ENCODE results near the gene ALDH1B1.

Gene ALDH1B1

GRCh38 chr9:38416461-38416860 lies 24.0 kb downstream of the ALDH1B1 start:
- DNase-seq (ENCODE audit: low spot score), result no peak

GRCh38 chr9:38417003-38417945 lies 24.8 kb downstream of the ALDH1B1 start:
- peak; percentile 18 for DNase-seq (ENCODE audit: low spot score)

- DNase-seq (ENCODE audit: low spot score), result no peak
Measured at GRCh38 chr9:38418366-38418765, 25.9 kb downstream of the ALDH1B1 start.

- DNase-seq (ENCODE audit: low spot score), result no peak
Measured at GRCh38 chr9:38419181-38419580, 26.7 kb downstream of the ALDH1B1 start.

- no peak for DNase-seq (ENCODE audit: low spot score)
Measured at GRCh38 chr9:38421498-38422211, 29.2 kb downstream of the ALDH1B1 start.

GRCh38 chr9:38422555-38423260 lies 30.2 kb downstream of the ALDH1B1 start:
- DNase-seq (ENCODE audit: low spot score), result no peak

- no peak for DNase-seq (ENCODE audit: low spot score)
Measured at GRCh38 chr9:38423273-38423972, 30.9 kb downstream of the ALDH1B1 start.

- no peak for DNase-seq (ENCODE audit: low spot score)
Measured at GRCh38 chr9:38423973-38424843, 31.7 kb downstream of the ALDH1B1 start, which contains the start of gene IGFBPL1. TSS of gene IGFBPL1 (minus strand) at chr9:38424454. CDS start at chr9:38424424, 30 bp downstream.

GRCh38 chr9:38424918-38425317 lies 32.4 kb downstream of the ALDH1B1 start:
- DNase-seq (ENCODE audit: low spot score), result no peak

GRCh38 chr9:38428062-38428461 lies 35.6 kb downstream of the ALDH1B1 start:
- DNase-seq (ENCODE audit: low spot score), result no peak

- no peak for DNase-seq (ENCODE audit: low spot score)
Measured at GRCh38 chr9:38431116-38431515, 38.6 kb downstream of the ALDH1B1 start.

GRCh38 chr9:38432922-38433510 lies 40.5 kb downstream of the ALDH1B1 start:
- peak; percentile 43 for DNase-seq (ENCODE audit: low spot score)

- DNase-seq (ENCODE audit: low spot score), result no peak
Measured at GRCh38 chr9:38434365-38434764, 41.9 kb downstream of the ALDH1B1 start.

GRCh38 chr9:38434853-38435252 lies 42.4 kb downstream of the ALDH1B1 start:
- DNase-seq (ENCODE audit: low spot score), result no peak

- no peak for DNase-seq (ENCODE audit: low spot score)
Measured at GRCh38 chr9:38435521-38435920, 43.0 kb downstream of the ALDH1B1 start.

GRCh38 chr9:38436708-38437107 lies 44.2 kb downstream of the ALDH1B1 start:
- no peak for DNase-seq (ENCODE audit: low spot score)

- DNase-seq (ENCODE audit: low spot score), result no peak
Measured at GRCh38 chr9:38437193-38437823, 44.8 kb downstream of the ALDH1B1 start.

- no peak for DNase-seq (ENCODE audit: low spot score)
Measured at GRCh38 chr9:38439291-38439915, 46.9 kb downstream of the ALDH1B1 start.

- no peak for DNase-seq (ENCODE audit: low spot score)
Measured at GRCh38 chr9:38439916-38440301, 47.4 kb downstream of the ALDH1B1 start.

Measured in CD4-positive, alpha-beta T cell treated with Interleukin-2 at 100 ng/mL for 4 hours (primary cell).